ENCODE data around the gene DENND1A. TPM values are rescaled to one million over a fixed set of nuclear protein-coding genes. Genes with fewer than 3 reads are reported as not detected.

The DENND1A gene
- total RNA-seq, 1 donor from 2014 or later: 15.4 TPM

DNA sequence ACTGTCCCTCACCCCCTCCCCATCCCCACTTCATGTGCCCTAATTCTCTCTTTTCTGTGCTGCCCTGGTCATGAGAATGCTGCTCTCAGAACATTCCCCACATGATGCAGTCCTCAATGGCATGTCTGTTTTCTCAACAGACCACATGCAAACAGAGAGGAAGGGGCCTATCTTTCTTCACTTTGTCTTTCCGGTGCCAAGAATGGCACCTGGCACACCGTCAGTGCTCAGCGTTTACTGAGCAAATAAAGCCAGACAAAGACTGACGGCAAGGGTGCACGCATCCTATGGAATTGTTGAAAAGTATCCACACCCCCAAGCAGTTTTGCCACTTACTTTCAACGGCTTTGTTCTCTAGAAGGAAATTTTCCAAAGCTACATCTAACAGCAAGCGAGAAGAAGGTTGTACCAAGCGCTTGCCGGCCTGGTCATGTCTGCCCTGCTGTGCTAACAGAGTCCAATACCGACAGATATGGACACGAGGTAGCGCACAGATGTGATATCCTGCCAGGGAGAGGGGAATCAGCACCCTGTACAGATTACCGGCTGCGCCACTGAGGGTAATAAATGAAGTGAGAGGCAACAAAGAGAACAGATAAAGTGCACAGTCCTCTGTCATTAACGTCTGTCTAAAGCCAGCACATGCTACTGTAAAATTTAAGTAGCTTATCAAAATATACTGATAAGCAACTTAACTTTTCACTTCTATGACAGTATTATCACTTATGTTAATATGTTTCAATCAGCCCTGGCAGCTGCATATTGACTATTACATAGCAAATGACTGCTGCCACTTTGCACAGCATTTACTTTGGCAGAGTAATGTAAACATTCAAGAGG lies 251.7 kb downstream of the DENND1A start:
- DNase-seq (no peak), ATAC-seq (peak; percentile 32)
- H3K27me3 ChIP-seq: no peaks in the 10 kb centered on the region
- TF ChIP-seq, protein P1, sequence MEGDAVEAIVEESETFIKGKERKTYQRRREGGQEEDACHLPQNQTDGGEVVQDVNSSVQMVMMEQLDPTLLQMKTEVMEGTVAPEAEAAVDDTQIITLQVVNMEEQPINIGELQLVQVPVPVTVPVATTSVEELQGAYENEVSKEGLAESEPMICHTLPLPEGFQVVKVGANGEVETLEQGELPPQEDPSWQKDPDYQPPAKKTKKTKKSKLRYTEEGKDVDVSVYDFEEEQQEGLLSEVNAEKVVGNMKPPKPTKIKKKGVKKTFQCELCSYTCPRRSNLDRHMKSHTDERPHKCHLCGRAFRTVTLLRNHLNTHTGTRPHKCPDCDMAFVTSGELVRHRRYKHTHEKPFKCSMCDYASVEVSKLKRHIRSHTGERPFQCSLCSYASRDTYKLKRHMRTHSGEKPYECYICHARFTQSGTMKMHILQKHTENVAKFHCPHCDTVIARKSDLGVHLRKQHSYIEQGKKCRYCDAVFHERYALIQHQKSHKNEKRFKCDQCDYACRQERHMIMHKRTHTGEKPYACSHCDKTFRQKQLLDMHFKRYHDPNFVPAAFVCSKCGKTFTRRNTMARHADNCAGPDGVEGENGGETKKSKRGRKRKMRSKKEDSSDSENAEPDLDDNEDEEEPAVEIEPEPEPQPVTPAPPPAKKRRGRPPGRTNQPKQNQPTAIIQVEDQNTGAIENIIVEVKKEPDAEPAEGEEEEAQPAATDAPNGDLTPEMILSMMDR (IDR thresholded peaks at IDR 0.05): no peak
- intact Hi-C loops (cut with DNase I): no loop called here
- no peak overlapping the region for H3K27ac ChIP-seq
- H3K36me3 ChIP-seq: no peaks in the 10 kb centered on the region
- H3K9me3 ChIP-seq: no peaks in the 10 kb centered on the region
- peaks cover 15% of the 10 kb centered on the region for H3K4me1 ChIP-seq
- H3K4me3 ChIP-seq: no peak overlapping the region

DNA sequence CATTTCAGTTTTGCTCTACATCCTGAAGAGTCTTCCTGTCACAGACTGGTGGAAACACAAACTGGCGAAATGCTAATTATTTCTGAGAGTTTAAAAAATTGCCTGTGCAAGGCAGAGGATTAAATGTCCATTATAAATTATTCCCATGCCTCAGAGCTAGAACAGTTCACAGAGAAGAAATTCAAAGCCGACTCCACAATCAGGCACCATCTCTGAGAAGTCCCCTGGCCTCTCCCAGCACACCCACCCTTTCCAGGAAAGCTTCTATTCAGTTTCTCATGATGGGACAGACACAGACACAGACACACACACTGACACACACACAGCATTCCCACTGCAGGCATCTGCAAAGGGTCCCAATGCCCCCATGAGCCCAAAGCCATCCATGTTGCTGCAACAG lies 253.1 kb downstream of the DENND1A start:
- DNase-seq: no peak
- no peak for ATAC-seq
- Histone ChIP-seq H3K4me3 (no peak overlapping the region), H3K9me3 (no peaks in the 10 kb centered on the region), H3K27me3 (no peaks in the 10 kb centered on the region), H3K27ac (no peak overlapping the region), H3K4me1 (peaks cover 15% of the 10 kb centered on the region), H3K36me3 (no peaks in the 10 kb centered on the region)
- TF ChIP-seq, protein P1 (IDR thresholded peaks at IDR 0.05): no peak
- intact Hi-C loops (cut with DNase I): no loop called here

DNA sequence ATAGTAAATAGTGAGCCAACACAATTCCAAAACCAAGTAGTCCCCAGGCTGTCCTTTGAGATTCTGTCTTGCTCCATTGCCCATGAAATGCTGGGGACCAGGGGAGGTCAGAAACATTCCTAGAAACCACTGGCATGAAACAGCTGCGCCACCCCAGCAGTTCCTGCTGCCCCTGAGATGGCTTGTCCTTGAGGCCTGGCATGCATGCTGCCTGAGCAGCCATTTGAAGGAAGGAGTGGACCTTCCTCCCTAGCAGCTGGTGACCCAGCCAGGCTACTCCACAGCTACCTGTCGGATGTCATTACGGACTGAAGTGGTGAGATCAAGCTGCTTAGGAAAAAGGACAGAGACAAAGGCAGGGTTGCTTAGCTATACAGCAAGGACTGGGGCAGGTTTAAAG lies 260.6 kb downstream of the DENND1A start:
- Histone ChIP-seq H3K4me3 (no peak overlapping the region), H3K9me3 (no peaks in the 10 kb centered on the region), H3K27me3 (no peaks in the 10 kb centered on the region), H3K36me3 (no peaks in the 10 kb centered on the region), H3K4me1 (no peaks in the 10 kb centered on the region), H3K27ac (no peak overlapping the region)
- DNase-seq (no peak), ATAC-seq (no peak)
- intact Hi-C loops (cut with DNase I): no loop called here
- TF ChIP-seq, protein P1 (IDR thresholded peaks at IDR 0.05): no peak

DNA sequence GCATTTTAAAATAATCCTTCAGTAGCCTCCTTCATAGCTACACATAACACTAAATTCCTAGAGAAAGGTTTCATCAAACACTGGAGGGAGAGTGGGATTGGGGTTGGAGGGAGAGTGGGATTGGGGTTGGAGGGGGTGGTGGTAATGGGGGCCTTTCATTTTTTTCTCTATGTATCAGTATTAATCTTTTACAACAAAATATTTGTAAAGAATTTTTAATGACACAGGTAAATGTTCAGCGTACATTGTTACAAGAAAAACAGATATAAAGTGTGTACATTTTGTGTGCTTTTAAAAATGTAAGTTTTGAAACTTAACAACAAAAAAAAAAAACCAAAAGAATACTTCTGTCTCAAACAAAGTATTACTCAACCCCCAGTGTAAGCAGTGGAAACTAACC lies 266.4 kb downstream of the DENND1A start:
- TF ChIP-seq, protein P1 (IDR thresholded peaks at IDR 0.05): no peak
- intact Hi-C loops (cut with DNase I): no loop called here
- Histone ChIP-seq H3K27me3 (no peaks in the 10 kb centered on the region), H3K27ac (no peak overlapping the region), H3K4me3 (no peak overlapping the region), H3K36me3 (no peaks in the 10 kb centered on the region), H3K9me3 (no peaks in the 10 kb centered on the region), H3K4me1 (no peaks in the 10 kb centered on the region)
- DNase-seq (no peak), ATAC-seq (no peak)

DNA sequence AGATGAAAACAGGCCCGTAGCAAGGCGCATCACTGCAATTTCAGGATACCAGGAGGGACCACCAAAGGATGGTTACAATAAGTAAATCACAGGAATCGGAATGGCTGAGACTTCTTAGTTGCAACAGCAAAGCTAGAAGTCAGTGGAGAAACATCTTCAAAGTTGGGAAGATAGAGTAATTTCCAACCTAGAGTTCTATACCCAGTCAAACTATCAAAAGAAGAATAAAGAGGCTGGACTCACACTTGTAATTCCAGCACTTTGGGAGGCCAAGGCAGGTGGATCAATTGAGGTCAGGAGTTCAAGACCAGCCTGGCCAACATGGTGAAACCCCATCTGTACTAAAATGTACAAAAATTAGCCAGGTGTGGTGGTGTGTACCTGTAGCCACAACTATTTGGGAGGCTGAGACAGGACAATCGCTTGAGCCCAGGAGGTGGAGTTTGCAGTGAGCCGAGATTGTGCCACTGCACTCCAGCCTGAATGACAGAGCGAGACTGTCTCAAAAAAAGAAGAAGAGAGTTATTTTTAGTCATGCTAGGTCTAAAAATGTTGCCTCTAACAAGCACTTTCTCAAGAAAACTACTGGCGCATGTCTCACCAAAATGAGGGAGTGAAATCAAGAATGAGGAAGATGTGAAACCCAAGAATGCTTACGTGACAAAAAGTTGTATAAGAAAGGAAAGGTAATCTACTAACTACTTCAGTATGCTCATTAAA lies 267.7 kb downstream of the DENND1A start:
- TF ChIP-seq, protein P1 (IDR thresholded peaks at IDR 0.05): no peak
- no peaks in the 10 kb centered on the region for H3K4me1 ChIP-seq
- H3K9me3 ChIP-seq: no peaks in the 10 kb centered on the region
- no peaks in the 10 kb centered on the region for H3K27me3 ChIP-seq
- no peak overlapping the region for H3K4me3 ChIP-seq
- ATAC-seq: no peak
- no peak overlapping the region for H3K27ac ChIP-seq
- DNase-seq: no peak
- no peaks in the 10 kb centered on the region for H3K36me3 ChIP-seq
- intact Hi-C loops (cut with DNase I): no loop called here

All from upper lobe of right lung (tissue), 1 donor.